Activated effector memory CD4-positive, alpha-beta T cell treated with anti-CD3 and anti-CD28 coated beads, Interleukin-2, amount 50 U/mL, for 16 hours (primary cell): ENCODE measurements around the gene F13A1.

Source experiments
- DNase-seq: peaks from one replicate; pipeline ENCODE4 v3.0.0-alpha.2; 2020

F13A1 gene

GRCh38 chr6:6191476-6191875, 129.0 kb downstream of the F13A1 start:
- no peak for DNase-seq

GRCh38 chr6:6180684-6181083, 139.8 kb downstream of the F13A1 start:
- no peak for DNase-seq

DNA sequence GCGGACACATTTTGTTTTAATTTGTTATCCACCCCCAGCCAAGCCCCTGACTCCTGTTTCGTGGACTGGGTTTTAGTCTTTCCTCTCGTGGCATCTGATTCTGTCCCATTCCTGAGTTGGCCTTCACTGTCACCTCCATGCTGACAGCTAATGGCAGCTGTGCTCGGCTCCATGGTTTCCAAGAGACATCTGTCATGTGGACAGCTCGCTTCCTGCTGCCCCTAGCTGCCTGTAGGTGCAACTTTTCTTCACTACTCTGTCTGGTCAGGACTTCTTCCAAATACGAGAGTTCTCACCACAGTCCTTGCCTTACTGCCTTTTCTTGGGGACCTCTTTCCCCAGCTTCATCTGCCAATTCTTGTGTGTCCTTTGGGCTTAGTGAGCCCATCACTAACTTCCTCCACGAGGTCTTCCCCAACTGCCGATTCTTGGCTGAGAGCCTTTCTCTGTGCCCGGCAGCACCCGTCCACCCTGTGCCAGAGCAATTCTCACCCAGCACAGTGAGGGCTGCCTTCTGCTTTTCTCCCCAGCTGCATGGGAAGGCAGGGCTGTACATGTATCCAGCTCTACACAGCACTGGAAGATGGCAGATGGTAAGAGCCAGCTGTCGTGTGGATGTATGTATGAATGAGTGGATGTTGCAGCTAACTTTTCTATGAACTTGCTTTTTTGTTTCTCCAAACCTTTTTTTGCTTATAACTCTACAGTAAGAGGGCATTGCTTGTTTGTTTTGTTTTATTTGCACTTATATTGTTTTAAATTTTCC, 140.4 kb downstream of the F13A1 start:
- no peak for DNase-seq

DNA sequence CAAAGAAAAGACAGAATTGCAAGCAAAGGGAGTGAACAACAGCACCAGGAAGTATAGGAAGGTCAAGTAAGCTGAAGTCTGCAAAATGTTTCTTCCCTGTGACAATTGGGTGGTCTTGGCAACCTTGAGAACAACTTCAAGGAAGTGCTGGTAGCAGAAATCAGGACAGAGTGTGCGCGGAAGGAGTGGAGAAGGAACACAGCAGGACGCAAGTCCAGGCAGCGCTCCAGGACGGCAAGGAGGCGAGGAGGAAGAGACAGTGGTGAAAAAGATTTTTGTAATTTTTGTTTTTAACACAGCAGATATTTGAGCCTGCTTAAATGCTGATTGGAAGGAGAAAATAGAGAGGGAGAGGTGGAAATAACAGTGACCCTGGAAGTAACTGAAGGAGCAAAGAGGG, 141.7 kb downstream of the F13A1 start:
- no peak for DNase-seq

GRCh38 chr6:6177754-6178153, 142.7 kb downstream of the F13A1 start:
- no peak for DNase-seq

GRCh38 chr6:6176586-6177228, 143.8 kb downstream of the F13A1 start:
- DNase-seq = no peak

GRCh38 chr6:6176127-6176526, 144.3 kb downstream of the F13A1 start:
- no peak for DNase-seq

GRCh38 chr6:6169141-6169540, 151.3 kb downstream of the F13A1 start:
- no peak for DNase-seq

DNA sequence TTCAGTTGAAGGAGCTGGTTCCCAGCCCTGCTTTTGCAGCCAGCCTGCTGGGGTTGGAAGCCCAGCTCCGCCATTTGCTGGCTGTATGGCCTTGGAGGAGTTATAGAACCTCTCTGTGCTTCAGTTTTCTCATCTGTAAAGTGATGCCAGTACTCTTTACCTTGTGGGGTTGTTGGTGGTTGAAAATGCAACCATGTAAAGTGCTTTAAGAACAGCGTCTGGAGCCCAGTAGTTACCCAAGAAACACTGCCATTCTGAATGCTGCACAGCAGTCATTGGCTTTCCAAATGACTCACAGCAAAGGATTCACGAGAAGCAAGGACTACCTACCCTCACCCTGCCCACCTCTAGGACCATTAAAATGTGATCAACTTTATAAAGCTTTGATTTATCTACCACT, 154.4 kb downstream of the F13A1 start:
- DNase-seq = no peak

DNA sequence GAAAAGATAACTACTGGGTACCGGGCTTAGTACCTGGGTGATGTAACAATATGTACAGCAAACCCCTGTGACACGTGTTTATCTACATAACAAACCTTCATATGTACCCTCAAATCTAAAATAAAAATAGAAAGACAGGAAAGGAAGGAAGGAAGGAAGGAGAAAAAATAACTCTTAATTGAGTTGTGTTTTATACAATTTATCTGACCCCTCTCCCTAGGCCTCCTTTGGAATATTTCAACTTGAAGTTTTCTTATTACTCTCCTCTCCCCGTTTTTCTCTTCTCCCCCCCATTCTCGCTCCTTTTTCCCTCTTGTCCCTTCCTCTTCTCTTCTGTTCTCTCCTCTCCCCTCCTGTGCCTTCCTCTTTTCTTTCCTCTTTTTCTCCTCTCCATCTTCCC, 156.1 kb downstream of the F13A1 start:
- DNase-seq = no peak

GRCh38 chr6:6154335-6154734, 166.1 kb downstream of the F13A1 start:
- DNase-seq = no peak

- DNase-seq = no peak
Observed at GRCh38 chr6:6152060-6152459, 168.4 kb downstream of the F13A1 start.

DNA sequence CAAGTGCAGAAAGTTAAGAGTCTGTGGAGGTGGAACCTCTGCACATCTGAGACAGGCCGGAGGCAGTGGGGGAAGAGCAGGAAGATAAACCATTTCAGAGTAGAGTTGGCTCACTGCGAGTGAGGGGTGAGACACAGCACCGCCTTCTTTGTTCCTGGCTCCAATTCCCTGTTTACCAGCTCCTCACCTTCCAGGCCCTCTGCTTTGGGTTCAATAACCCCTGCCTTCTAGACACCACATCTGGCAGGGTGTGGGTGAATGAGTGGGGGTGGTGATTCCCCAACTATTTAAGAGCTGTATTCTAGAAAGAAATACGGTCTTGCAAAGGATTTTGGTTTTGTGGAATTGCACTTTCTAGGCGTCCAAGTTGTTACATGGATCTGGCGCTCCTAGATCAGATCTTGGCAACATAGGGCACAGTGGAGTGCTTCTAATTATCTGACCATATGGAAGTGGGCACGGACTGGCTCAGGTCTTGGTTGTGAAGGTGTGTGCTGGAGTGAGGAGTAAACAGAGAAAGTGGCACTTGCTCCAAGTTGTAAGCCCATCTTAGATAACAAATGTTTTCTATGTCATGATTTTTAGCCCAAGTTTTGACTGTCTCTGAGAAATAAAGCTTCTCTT, 172.2 kb downstream of the F13A1 start:
- no peak for DNase-seq

DNA sequence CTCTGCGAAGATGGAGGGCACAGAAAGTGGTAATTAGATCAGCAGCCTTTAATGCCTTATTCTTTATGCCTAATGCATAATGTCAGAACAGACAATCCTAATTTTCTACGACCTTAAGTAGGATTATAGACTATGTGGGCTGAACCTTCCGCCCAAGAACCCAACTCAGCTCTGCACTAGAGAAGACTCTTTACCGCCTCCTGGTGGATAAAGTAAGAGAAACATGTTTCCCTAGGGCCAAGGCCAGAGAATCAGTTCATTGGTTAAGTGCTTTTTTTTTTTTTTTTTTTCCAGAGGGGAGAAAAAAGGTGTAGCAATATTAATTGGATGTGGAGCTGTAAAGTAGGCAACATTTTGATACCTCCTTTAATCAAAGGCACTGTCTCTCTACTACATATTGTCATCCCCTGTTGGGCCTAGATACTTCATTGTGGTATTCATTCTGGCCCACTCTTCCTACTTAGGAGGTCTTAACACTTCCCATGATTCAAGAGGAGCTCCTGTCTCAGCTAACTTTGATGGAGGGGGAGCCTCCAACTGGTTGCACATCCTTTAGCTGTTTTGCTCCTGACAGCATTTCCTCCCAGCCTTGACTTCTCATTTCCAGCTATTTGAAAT, 188.9 kb downstream of the F13A1 start:
- no peak for DNase-seq

DNA sequence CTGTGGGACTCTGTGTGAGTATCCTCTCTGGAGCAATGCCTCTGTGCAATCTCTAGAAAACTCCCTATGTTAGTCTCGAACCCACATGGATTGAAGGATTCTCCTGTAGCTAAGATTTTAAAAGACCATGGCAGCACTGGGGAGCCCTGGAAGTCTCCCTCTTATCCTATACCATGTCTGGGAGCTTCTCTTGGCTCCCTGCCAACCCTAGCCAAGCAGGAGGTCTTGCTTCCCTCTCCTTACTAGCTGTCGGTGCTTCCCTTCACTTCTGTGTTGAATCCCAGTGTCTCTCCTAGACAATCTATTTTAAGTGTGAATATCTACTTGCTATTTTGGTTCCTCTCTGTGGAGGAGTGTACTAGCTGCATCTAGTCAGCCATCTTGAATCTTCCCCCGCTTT, 195.0 kb downstream of the F13A1 start:
- DNase-seq = no peak

DNA sequence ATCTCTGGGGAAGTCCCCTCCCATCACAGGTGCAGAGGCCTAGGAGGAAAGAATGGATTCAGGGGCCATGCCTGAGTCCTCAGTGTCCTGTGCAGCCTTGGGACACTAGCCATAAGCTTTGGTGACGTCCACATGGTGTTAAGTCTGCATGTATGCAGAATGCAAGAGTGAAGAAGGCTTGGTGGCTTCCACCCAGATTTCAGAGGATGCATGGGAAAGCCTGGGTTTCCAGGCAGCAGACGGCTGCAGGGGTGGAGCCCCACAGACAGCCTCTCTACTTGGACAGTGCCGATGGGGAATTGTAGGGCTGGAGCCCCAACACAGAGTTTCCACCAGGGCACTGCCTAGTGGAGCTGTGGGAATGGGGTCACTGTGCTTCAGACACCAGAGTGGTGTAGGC, 196.7 kb downstream of the F13A1 start:
- no peak for DNase-seq

DNA sequence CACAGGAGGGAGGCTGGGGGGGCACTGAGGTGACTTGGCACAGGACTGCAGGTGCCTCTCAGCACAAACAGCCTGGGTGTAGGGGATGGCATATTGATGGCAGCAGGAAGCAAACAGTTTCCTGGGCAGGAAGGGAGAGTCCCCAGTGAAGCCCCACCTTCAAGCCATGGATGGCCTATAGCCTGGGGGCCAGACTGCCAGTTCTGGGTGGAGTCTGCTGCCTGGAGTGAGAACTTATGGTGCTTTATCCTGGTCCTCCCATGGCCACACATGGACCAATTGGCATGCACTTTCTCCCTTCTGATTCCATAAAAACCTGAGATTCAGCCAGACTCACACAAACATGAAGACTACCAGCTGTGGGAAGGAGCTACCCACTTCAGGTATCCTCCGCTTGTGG, 198.5 kb downstream of the F13A1 start:
- DNase-seq = no peak

DNA sequence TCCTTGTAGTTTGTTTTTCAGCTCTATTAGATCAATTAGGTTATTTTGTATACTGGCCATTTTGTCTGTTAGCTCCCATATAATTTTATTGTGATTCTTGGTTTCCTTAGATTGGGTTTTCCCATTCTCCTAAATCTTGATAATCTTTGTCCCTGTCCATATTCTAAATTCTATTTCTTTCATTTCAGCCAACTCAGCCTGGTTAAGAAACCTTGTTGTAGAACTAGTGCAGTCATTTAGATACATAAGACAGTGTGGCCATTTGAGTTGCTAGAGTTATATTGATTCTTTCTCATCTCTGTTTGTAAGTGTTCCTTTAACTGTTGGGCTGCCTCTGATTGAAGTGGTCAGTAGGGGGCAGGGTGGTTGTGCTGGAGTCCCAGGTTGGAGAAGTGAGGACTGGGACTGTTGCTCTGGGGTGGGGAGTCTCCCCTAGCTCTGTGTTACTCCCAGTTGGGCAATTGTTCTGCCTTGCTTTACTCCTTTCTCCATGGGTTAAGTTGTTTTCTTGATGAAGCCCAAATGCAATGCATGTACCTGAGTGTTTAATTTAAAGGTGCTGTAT, 214.9 kb downstream of the F13A1 start:
- DNase-seq = no peak
